Upper lobe of left lung (tissue), 4 donors: Measurements from ENCODE around the gene OR9I1.

ENCODE experiments used
- CTCF ChIP-seq, 6 experiments: fragments of 450-650 bp in 4 of 6; fragments of 200-600 bp in 2 of 6; sonication (generic) in 2 of 6; IDR thresholded peaks; one replicate each; pipeline ENCODE4 v1.5.1; 2016 to 2019; ENCODE audit warnings: antibody characterized with exemption in 6 of 6
- EP300 ChIP-seq, 4 donors: sonication (generic); formaldehyde crosslinking; IDR thresholded peaks; one replicate each; pipeline ENCODE4 v1.5.1; 2017; ENCODE audit warnings: antibody characterized with exemption in 4 of 4, control low read depth in 2 of 4
- POLR2A ChIP-seq, 4 donors: fragments of 450-650 bp; IDR thresholded peaks; one replicate each; pipeline ENCODE4 v1.5.1; 2016 to 2017; ENCODE audit warnings: antibody characterized with exemption in 4 of 4, mild to moderate bottlenecking in 2 of 4
- POLR2AphosphoS5 ChIP-seq, 2 donors: sonication (generic); formaldehyde crosslinking; IDR thresholded peaks; one replicate each; pipeline ENCODE4 v1.5.1; 2017; ENCODE audit warnings: antibody characterized with exemption in 2 of 2

GRCh38 chr11:58068655-58069054 lies 56.7 kb downstream of the OR9I1 start:
- TF ChIP-seq CTCF (IDR thresholded peaks at IDR 0.05) (no peak), POLR2A (IDR thresholded peaks at IDR 0.05) (no peak), EP300 (IDR thresholded peaks at IDR 0.05) (no peak), POLR2AphosphoS5 (IDR thresholded peaks at IDR 0.05) (no peak)
